Sigmoid colon (tissue), 4 donors: ENCODE measurements around the gene POMT1.

Experiments
- CTCF ChIP-seq, 4 experiments: fragments of 450-650 bp in 3 of 4; fragments of 200-600 bp in 1 of 4; IDR thresholded peaks; one replicate each; pipeline ENCODE4 v1.5.1; 2016 to 2019; ENCODE audit warnings: antibody characterized with exemption in 4 of 4, mild to moderate bottlenecking in 3 of 4, moderate library complexity in 2 of 4
- POLR2A ChIP-seq, 2 donors: fragments of 450-650 bp; IDR thresholded peaks; one replicate each; pipeline ENCODE4 v1.6.1; 2016; ENCODE audit warnings: antibody characterized with exemption in 2 of 2, mild to moderate bottlenecking in 2 of 2, moderate library complexity in 2 of 2
- POLR2AphosphoS5 ChIP-seq, 4 donors: sonication (generic); formaldehyde crosslinking; IDR thresholded peaks; one replicate each; pipeline ENCODE4 v1.6.1; 2017; ENCODE audit warnings: antibody characterized with exemption in 4 of 4

- no peak for TF ChIP-seq CTCF (IDR thresholded peaks at IDR 0.05)
- no peak for TF ChIP-seq POLR2AphosphoS5 (IDR thresholded peaks at IDR 0.05)
- no peak for TF ChIP-seq POLR2A (IDR thresholded peaks at IDR 0.05)
Observed at GRCh38 chr9:131469356-131469755, 33.4 kb upstream of the POMT1 start.
